ENCODE measurements around the gene RIIAD1. TPM values are rescaled to one million over a fixed set of nuclear protein-coding genes. Genes with fewer than 3 reads are reported as not detected.

RIIAD1 gene
- total RNA-seq, 1 donor from 2014 or later, result 3.6 TPM

- Mint-ChIP-seq H3K9me3 (no peaks in the 10 kb centered on the region), H3K27ac (no peak overlapping the region)
- TF ChIP-seq CTCF (conservative IDR thresholded peaks at IDR 0.05), result no peak
Observed at GRCh38 chr1:151684128-151684527, 37.2 kb upstream of the RIIAD1 start.

GRCh38 chr1:151686561-151686960, 34.8 kb upstream of the RIIAD1 start:
- no peak overlapping the region for H3K27ac Mint-ChIP-seq
- no peaks in the 10 kb centered on the region for H3K36me3 Mint-ChIP-seq

More at GRCh38 chr1:151684128-151684527, 37.2 kb upstream of the RIIAD1 start:
- Mint-ChIP-seq H3K27me3 (no peaks in the 10 kb centered on the region), H3K4me1 (ENCODE audit: unreplicated experiment) (peaks cover 4% of the 10 kb centered on the region), H3K4me3 (no peak overlapping the region), H3K36me3 (peaks cover 7% of the 10 kb centered on the region)
- no peak for DNase-seq (ENCODE audit: extremely low spot score, unreplicated experiment)

GRCh38 chr1:151689494-151689893, 31.8 kb upstream of the RIIAD1 start:
- DNase-seq (ENCODE audit: extremely low spot score, unreplicated experiment), result no peak
- TF ChIP-seq CTCF (conservative IDR thresholded peaks at IDR 0.05), result no peak
- H3K9me3 Mint-ChIP-seq, result no peaks in the 10 kb centered on the region
- H3K4me3 Mint-ChIP-seq, result no peak overlapping the region
- no peaks in the 10 kb centered on the region for H3K27me3 Mint-ChIP-seq
- no peak overlapping the region for H3K27ac Mint-ChIP-seq
- no peaks in the 10 kb centered on the region for H3K36me3 Mint-ChIP-seq
- no peaks in the 10 kb centered on the region for H3K4me1 Mint-ChIP-seq (ENCODE audit: unreplicated experiment)

More at GRCh38 chr1:151686561-151686960, 34.8 kb upstream of the RIIAD1 start:
- no peak for DNase-seq (ENCODE audit: extremely low spot score, unreplicated experiment)
- Mint-ChIP-seq H3K4me3 (no peak overlapping the region), H3K4me1 (ENCODE audit: unreplicated experiment) (no peaks in the 10 kb centered on the region), H3K27me3 (no peaks in the 10 kb centered on the region), H3K9me3 (no peaks in the 10 kb centered on the region)
- no peak for TF ChIP-seq CTCF (conservative IDR thresholded peaks at IDR 0.05)

GRCh38 chr1:151692226-151692625, 29.1 kb upstream of the RIIAD1 start:
- no peaks in the 10 kb centered on the region for H3K27me3 Mint-ChIP-seq
- H3K9me3 Mint-ChIP-seq, result no peaks in the 10 kb centered on the region
- H3K36me3 Mint-ChIP-seq, result no peaks in the 10 kb centered on the region
- DNase-seq (ENCODE audit: extremely low spot score, unreplicated experiment), result no peak
- H3K4me3 Mint-ChIP-seq, result no peak overlapping the region
- no peak for TF ChIP-seq CTCF (conservative IDR thresholded peaks at IDR 0.05)
- no peaks in the 10 kb centered on the region for H3K4me1 Mint-ChIP-seq (ENCODE audit: unreplicated experiment)
- no peak overlapping the region for H3K27ac Mint-ChIP-seq

DNA sequence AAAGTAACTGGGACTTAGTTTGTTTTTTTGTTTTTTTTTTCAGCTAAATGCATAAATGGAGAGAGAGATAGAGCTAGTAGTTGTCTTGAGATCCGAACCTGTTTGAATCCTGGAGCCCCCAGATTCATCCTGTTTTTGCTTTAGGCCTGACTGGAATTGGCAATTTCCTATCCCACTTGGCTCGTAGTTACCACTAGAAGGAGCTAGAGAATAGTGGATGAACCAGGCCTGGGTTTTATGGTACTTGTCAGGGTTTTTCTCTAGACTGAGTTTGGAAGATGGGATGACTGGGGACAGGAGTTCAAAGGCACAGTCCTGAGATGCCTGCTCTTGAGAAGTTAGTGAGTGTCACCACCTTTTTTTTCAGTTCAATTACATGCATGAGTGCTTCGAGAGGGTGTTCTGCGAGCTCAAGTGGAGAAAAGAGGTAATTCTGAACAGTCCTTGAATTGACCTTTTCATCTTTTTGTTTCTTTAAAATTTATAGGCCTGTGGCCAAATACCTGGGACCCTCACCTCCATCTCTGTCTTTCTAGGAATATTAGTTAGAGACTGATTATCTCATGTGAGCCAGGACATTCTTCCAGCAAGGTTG, 28.2 kb upstream of the RIIAD1 start:
- TF ChIP-seq CTCF (conservative IDR thresholded peaks at IDR 0.05), result peak; percentile 78
- DNase-seq (ENCODE audit: extremely low spot score, unreplicated experiment), result no peak

More for the DNA sequence above, 28.2 kb upstream of the RIIAD1 start:
- Mint-ChIP-seq H3K36me3 (no peaks in the 10 kb centered on the region), H3K27ac (no peak overlapping the region), H3K9me3 (no peaks in the 10 kb centered on the region), H3K4me1 (ENCODE audit: unreplicated experiment) (no peaks in the 10 kb centered on the region), H3K4me3 (no peak overlapping the region), H3K27me3 (no peaks in the 10 kb centered on the region)
